Tibial nerve (tissue), 3 donors: ENCODE results near the gene CLDN24.

ENCODE experiments used
- POLR2A ChIP-seq, 2 donors: fragments of 450-650 bp; IDR thresholded peaks; one replicate each; pipeline ENCODE4 v1.6.1; 2017; ENCODE audit warnings: antibody characterized with exemption in 2 of 2, mild to moderate bottlenecking in 2 of 2, moderate library complexity in 2 of 2
- TF ChIP-seq, protein P1 (sequence below), 5 experiments: fragments of 200-600 bp in 3 of 5; fragments of 450-650 bp in 2 of 5; sonication (generic) in 3 of 5; IDR thresholded peaks; one replicate each; pipeline ENCODE4 v1.5.1; 2016 to 2019; ENCODE audit warnings: antibody characterized with exemption in 5 of 5, mild to moderate bottlenecking in 3 of 5, moderate library complexity in 2 of 5

DNA sequence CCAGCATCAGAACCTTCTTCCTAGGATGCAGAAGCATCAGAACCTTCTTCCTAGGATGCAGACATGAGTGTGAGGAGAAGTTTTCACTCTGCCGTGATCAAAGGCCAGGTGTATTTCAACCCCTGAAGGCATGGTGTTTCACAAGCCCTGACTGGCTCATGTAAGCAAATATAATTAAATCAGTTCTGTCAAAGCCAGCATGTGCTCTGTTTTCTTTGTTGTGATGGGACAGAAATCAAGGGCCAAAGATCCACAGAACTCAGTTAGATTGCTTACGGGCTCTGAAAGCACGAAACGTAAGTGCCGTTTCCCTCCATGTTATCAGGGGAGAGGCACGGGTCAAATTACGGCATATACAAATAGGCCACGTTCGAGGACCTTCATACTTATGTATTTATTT, 32.0 kb upstream of the CLDN24 start:
- TF ChIP-seq, protein P1, sequence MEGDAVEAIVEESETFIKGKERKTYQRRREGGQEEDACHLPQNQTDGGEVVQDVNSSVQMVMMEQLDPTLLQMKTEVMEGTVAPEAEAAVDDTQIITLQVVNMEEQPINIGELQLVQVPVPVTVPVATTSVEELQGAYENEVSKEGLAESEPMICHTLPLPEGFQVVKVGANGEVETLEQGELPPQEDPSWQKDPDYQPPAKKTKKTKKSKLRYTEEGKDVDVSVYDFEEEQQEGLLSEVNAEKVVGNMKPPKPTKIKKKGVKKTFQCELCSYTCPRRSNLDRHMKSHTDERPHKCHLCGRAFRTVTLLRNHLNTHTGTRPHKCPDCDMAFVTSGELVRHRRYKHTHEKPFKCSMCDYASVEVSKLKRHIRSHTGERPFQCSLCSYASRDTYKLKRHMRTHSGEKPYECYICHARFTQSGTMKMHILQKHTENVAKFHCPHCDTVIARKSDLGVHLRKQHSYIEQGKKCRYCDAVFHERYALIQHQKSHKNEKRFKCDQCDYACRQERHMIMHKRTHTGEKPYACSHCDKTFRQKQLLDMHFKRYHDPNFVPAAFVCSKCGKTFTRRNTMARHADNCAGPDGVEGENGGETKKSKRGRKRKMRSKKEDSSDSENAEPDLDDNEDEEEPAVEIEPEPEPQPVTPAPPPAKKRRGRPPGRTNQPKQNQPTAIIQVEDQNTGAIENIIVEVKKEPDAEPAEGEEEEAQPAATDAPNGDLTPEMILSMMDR (IDR thresholded peaks at IDR 0.05), result no peak
- TF ChIP-seq POLR2A (IDR thresholded peaks at IDR 0.05), result no peak
